TTC549 (cell line): Measurements from ENCODE around the gene TIPIN.
"Not testable (repeated sequence)": the region's sequence is repeated elsewhere in the genome, so short reads cannot be mapped to it uniquely, and the experiment has no call there.

Experiments used
- FAIRE-seq: peaks from 2 replicates; lab custom pipeline; 2012; peaks lifted over from hg19 to GRCh38; lab: Jason Lieb, UNC

The TIPIN gene

DNA sequence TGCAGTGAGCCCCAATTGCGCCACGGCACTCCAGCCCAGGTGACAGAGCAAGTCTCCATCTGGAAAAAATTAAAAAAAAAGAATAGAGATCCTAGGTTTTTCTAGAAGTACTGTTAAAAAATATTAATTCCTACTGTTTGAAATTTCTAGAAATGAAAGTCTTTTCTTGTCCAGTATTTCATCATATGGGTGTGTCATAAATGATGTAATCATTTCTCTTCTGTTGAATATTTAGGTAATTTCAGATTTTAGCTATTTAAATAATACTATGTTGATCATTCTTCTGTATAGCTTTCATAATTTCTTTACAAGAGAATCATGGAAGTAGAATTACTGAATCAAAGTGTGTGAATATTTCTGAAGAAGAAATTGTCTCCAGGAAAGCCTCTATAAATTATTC, 24.9 kb upstream of the TIPIN start:
- FAIRE-seq, result not testable (repeated sequence)

DNA sequence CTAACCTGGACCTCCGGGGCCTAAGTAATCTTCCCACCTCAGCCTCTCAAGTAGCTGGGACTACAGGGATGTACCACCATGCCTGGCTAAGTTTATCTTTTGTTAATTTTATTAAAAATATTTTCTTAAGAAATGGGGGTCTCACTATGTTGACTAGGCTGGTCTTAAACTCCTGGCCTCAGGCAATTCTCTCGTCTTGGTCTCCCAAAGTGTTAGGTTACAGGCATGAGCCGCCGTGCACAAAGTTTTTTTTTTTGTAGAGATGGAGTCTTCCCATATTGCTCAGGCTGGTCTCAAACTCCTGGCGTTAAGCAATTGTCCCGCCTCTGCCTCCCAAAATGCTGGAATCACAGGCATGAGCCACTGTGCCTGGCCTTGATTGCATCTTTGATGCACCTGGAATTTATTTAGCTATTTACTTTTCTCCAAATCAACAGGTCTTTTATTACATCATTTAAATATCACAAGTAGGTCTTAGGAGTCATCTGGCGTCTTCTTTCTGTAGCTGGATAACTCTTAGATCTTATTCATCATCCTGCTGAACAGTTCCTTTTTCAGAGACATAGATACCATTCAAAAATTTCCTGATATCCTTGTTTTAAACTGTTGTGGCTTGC, 22.4 kb upstream of the TIPIN start:
- no peak for FAIRE-seq

DNA sequence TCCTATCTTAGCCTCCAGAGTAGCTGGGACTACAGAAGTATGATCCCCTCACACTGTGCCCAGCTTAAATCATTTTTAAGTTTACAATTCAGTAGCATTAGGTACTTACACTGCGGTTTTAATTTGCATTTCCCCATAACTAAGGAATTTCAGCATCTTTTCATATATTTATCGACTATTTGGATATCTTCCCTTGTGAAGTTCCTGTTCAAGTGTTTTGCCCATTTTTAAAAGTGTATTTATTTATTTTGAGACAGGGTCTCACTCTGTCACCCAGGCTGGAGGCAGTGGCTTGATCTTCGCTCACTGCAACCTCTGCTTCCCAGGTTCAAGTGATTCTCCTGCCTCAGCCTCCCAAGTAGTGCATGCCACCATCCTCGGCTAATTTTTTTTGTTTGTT, 17.7 kb upstream of the TIPIN start:
- FAIRE-seq, result no peak

DNA sequence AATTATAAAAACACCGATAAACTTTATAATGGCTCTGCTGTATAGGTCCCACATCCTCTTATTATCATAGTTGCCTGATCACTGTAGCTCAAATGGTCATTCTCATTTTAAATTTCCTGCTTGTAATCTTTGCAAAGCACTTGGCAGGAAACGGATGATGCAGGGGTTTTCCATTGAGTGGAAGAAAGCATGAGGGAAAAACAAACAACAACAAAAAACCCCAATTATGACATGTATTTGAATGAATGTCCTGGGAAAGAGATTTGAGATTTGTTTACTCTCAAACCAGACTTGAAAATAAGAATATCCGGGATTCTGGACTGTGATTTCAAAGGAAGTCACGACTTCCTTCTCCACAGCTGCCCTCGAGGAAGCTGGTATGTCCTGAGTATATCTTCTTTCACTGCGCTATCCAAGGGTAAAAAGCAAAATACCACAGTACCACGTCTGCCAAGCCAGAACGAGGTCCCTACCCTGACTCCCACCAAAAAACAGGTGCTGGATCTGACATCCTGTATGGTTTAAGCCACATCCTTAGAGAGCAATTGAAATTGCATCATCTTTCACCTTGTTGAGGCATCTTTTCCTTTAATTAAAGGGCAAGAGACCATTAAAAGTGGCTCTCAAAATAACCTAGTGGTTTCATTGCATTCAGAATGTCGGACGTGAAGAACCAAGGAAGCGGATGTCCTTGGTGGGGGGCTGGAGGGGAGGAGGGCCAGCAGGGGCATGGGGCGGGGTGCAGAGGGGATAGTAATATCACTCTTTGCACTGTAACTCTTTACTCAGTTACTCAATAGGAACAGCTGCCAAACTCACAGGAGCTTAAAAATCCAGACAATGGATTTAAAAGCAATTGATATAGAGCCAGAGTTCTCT, 13.5 kb upstream of the TIPIN start:
- no peak for FAIRE-seq

DNA sequence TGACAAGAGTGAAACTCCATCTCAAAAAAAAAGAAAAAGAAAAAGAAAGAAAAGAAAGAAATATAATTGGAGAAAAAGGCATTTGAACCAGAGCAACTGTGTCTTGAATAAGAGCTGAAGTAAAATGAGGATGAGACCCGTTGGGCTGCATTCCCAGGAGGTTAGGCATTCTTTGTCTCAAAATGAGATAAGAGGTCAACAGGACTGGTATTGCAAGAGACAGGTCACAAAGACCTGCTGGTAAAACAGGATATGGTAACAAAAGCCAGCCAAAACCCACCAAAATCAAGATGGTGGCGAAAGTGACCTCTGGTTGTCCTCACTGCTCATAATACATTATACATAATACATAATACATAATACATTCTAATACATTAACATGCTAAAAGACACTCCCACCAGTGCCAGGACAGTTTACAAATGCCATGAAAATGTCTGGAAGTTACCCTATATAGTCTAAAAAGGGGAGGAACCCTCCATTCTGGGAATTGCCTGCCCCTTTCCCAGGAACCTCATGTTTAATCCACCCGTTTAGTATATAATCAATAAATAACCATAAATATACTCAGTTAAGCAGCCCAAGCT, 8.6 kb upstream of the TIPIN start:
- FAIRE-seq, result no peak

- no peak for FAIRE-seq
Measured at GRCh38 chr15:66362776-66363175, 6.3 kb upstream of the TIPIN start.

DNA sequence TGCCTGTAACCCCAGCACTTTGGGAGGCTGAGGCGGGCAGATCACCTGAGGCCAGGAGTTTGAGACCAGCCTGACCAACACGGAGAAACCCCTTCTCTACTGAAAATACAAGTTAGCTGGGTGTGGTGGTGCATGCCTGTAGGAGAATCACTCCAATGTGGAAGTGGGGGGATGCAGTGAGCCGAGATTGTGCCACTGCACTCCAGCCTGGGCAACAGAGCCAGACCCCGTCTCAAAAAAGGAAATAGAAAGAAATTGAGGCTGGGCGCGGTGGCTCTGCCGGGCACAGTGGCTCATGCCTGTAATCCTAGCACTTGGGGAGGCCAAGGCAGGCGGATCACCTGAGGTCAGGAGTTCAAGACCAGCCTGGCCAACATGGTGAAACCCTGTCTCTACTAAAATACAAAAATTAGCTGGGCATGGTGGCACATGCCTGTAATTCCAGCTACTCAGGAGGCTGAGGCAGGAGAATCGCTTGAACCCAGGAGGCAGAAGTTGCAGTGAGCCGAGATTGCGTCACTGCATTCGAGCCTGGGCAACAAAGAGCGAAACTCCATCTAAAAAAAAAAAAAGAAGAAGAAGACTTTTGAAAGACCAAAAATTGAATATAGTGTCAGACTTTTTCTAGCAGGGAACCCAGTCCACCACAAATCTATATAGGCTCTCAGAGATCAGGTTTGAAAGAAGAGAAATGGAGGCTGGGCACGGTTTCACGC, 5.4 kb upstream of the TIPIN start:
- not testable (repeated sequence) for FAIRE-seq

DNA sequence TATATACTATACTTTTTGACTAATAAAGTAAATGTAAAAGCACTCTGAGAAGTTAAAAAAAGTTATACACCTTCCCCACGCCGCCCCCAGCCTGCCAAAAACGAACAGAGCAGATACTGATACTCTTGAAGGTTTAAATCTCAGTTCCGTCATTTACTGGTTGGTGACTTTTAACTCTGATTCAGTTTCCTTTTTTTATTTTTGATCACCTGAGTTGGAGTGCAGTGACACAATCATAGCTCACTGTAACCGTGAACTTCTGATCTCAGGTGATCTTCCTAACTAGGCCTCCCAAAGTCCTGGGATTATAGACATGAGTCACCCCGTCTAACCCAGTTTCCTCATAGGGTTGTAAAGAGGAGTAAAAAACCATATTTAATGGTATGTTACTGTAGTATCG, 3.3 kb upstream of the TIPIN start:
- FAIRE-seq, result no peak

GRCh38 chr15:66356077-66356358, 467 bp downstream of the TIPIN start:
- FAIRE-seq, result no peak

GRCh38 chr15:66348530-66348929, 8.0 kb downstream of the TIPIN start:
- not testable (repeated sequence) for FAIRE-seq

DNA sequence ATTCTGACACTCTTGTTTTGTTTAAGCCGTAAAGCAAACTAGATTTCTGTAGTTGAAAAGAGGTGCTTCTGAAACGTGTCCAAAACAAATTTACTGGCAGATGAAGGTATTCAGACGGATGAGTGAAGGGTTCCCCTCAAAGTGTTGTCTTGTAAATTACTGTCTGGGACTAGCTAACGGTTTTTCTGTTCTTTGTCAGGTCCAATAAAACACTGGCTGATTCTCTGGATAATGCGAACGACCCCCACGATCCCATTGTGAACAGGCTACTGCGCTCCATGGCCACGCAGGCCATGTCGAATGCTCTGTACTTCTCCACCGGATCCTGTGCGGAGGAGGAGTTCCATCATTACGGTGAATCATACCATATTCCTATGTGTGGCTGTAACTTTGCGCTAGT, 27.7 kb downstream of the TIPIN start:
- FAIRE-seq, result no peak

DNA sequence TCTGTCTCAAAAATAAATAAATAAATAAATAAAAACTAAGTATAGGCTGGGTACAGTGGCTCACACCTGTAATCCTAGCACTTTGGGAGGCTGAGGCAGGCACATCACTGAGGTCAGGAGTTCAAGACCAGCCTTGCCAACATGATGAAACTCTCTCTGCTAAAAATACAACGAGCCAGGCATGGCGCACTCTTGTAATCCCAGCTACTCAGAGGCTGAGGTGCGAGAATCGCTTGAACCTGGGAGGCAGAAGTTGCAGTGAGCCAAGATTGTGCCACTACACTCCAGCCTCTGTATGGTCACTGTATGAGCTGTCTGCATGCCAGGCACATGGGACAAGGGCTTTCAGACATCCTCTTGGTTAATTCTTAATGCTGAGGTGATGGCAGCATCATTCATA, 28.7 kb downstream of the TIPIN start:
- no peak for FAIRE-seq

GRCh38 chr15:66326051-66326450, 30.4 kb downstream of the TIPIN start:
- no peak for FAIRE-seq

- no peak for FAIRE-seq
Measured at GRCh38 chr15:66323312-66323928, 33.1 kb downstream of the TIPIN start.

DNA sequence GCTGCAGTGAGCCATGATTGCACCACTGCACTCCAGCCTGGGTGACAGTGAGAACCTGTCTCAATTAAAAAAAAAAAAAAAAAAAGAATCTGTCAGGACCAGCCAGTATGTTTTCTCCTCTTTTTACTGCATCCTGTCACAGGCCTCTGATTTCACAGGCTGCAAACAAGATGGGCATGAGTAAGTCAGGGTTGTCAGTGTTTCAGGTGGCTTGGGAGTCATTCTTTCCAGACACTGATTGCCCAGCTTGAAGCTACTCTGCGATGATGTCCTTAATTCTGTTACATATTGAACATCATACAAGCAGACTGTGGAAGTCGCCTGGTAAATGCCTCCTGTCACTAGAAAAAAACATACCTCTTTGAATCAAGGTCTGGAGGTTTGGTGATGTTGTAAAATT, 44.3 kb downstream of the TIPIN start:
- no peak for FAIRE-seq

GRCh38 chr15:66310786-66311185, 45.7 kb downstream of the TIPIN start:
- no peak for FAIRE-seq

DNA sequence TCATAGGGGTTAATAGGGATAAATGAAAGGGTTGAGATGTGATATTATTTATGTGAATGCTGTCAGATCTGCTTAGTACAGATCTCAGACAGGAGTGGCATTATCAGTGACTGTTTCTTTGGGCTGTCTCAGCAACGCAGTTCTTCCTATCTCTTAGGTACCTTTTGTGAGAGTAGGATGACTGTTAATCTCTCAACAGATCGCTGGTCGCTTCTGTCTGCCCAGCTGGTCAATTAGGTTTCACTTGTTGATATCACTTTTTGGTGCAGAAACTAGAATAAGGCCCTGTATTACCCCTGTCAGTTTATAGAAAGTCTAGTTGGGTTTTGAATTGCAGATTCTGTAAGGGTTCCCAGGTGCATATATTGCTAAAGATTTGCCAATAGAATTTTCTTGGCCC, 46.7 kb downstream of the TIPIN start:
- no peak for FAIRE-seq

DNA sequence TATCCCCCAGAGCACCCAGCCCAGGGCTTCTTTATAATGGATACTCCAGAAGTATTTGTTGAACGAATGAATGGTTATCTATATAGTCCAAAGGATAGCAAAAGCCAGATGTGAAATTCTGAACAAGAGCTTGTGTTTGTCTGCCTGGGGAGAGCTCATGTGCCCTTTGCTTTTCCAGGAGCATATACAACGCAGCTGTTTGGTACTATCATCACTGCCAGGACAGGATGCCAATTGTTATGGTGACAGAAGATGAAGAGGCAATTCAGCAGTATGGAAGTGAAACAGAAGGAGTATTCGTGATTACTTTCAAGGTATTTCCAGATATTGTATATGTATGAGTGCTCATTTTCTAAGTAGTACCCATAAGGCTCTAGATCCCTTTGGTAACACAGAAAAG, 48.0 kb downstream of the TIPIN start:
- FAIRE-seq, result no peak

DNA sequence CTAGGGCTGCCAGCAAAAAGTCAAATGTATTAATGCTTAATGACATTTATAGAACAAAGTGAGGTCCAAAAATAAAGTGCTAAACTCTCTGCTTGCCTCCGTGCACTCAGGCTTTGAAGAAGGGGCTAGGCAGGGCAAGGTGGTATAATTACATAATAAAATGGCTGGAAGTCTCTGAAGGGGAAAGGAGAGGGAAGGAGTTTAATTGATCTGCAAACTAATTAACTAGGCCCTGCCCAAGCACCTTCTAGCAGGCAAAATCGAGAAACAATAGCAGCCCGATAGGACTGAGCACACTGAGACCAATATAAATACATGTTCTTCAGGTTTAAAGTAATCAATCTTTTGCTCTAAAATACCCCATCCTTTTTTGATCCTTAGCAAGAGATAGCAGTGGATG, 50.1 kb downstream of the TIPIN start:
- FAIRE-seq, result no peak

DNA sequence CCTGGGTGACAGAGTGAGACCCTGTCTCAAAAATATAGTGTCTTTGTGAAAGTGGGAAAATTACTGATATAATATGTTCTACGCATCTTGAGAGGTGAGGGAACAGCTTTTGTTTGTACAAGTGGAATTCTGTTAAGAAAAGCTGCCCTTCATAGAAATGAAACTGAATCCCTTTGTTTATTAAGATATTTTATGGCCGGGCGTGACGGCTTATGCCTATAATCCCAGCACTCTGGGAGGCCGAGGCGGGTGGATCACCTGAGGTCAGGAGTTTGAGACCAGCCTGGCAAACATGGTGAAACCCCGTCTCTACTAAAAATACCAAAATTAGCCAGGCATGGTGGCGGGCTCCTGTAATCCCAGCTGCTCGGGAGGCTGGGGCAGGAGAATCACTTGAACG, 52.1 kb downstream of the TIPIN start:
- not testable (repeated sequence) for FAIRE-seq

GRCh38 chr15:66302489-66303278, 53.8 kb downstream of the TIPIN start:
- FAIRE-seq, result no peak

- no peak for FAIRE-seq
Measured at GRCh38 chr15:66298803-66299251, 57.7 kb downstream of the TIPIN start.
